K562 (cell line): ENCODE results near the gene WASF3. TPM values are rescaled to one million over a fixed set of nuclear protein-coding genes. Genes with fewer than 3 reads are reported as not detected.

Source experiments
- ATAC-seq: fragments of 200-7000 bp; cut with Tn5 transposase; 3 replicates; pipeline ENCODE4 v1.9.1; 2020; ENCODE audit warnings: moderate library complexity
- BruUV-seq: library from RNA; stranded (reverse); fragments of 400-500 nt; replicated peaks from 2 replicates; lab custom pipeline; 2021; lab: Mats Ljungman, UMichigan
- CTCF ChIA-PET: fragments of 300-600 bp; formaldehyde crosslinking; extraction: SDS; loops from one replicate; lab custom pipeline; 2021; ENCODE audit warnings: low intra/inter-chr PET ratio; lab: Yijun Ruan, JAX
- POLR2A ChIA-PET: fragments of 300-600, 350-650 bp; sonication (Branson Sonifier 250); formaldehyde crosslinking; extraction: SDS; loops from one replicate; lab custom pipeline; 2021; ENCODE audit warnings: antibody characterized with exemption, inconsistent platforms; lab: Yijun Ruan, JAX
- DNase-seq, 4 experiments: peaks; one replicate each; pipeline versions ENCODE4 v3.0.0 to v3.0.0-alpha.2; 2011 to 2018; ENCODE audit warnings: low spot score in 3 of 4, mixed read lengths in 3 of 4; ENCODE audit errors: extremely low read depth in 1 of 4
- FAIRE-seq: peaks from 2 replicates; lab custom pipeline; 2011; peaks lifted over from hg19 to GRCh38; lab: Jason Lieb, UNC
- H2AFZ ChIP-seq: 2 replicates; pipeline ENCODE4 v1.6.0; 2011; ENCODE audit warnings: low read depth, low read length, control low read depth, inconsistent platforms
- H3K27ac ChIP-seq: fragments of 200-600 bp; 3 replicates; pipeline ENCODE4 v1.8.0; 2011; ENCODE audit warnings: low read depth, mild to moderate bottlenecking, control low read depth, inconsistent platforms, low read length, moderate library complexity, mixed read lengths; ENCODE audit errors: extremely low read depth
- H3K27me3 ChIP-seq, 2 experiments: fragments of 300-600 bp in 1 of 2; 2 replicates in 1 of 2; 3 replicates in 1 of 2; pipeline versions ENCODE4 v1.6.0 to v1.8.0; 2011; ENCODE audit warnings: inconsistent platforms in 2 of 2, low read length in 2 of 2, mild to moderate bottlenecking in 1 of 2, mixed read lengths in 1 of 2, moderate library complexity in 1 of 2; ENCODE audit not compliant: control insufficient read depth in 2 of 2, insufficient read depth in 2 of 2
- H3K36me3 ChIP-seq: fragments of 300-600 bp; 3 replicates; pipeline ENCODE4 v1.8.0; 2011; ENCODE audit warnings: mild to moderate bottlenecking, low read length, inconsistent platforms; ENCODE audit not compliant: control insufficient read depth, insufficient read depth
- H3K4me1 ChIP-seq, 2 experiments: fragments of 200-600 bp in 1 of 2; replicated peaks in 1 of 2; 2 replicates in 1 of 2; 3 replicates in 1 of 2; pipeline versions ENCODE4 v1.5.1 to v1.8.0; 2011; ENCODE audit warnings: inconsistent platforms in 2 of 2, low read length in 2 of 2, mild to moderate bottlenecking in 1 of 2, mixed read lengths in 1 of 2, moderate library complexity in 1 of 2; ENCODE audit not compliant: control insufficient read depth in 2 of 2, insufficient read depth in 2 of 2
- H3K4me2 ChIP-seq: 2 replicates; pipeline ENCODE4 v1.6.1; 2011; ENCODE audit warnings: low read length, control low read depth, inconsistent platforms, mixed read lengths; ENCODE audit not compliant: insufficient read depth
- H3K4me3 ChIP-seq: fragments of 200-600 bp; sonication (generic), shearing (Covaris generic); 2 replicates; pipeline ENCODE4 v1.5.1; 2016; ENCODE audit warnings: control low read depth, inconsistent platforms
- H3K79me2 ChIP-seq: fragments of 200-600 bp; 3 replicates; pipeline ENCODE4 v1.8.0; 2011; ENCODE audit warnings: low read length, inconsistent platforms; ENCODE audit not compliant: control insufficient read depth, insufficient read depth
- H3K9ac ChIP-seq, 2 experiments: 2 replicates each; pipeline versions ENCODE4 v1.6.0 to v1.6.1; 2011; ENCODE audit warnings: low read depth in 2 of 2, low read length in 2 of 2, control low read depth in 1 of 2, inconsistent platforms in 1 of 2, mild to moderate bottlenecking in 1 of 2, mixed read lengths in 1 of 2; ENCODE audit not compliant: insufficient read depth in 1 of 2
- H3K9me1 ChIP-seq: one replicate; pipeline ENCODE4 v1.6.0; 2011; ENCODE audit warnings: inconsistent platforms, mild to moderate bottlenecking, low read length, moderate library complexity; ENCODE audit not compliant: control insufficient read depth, insufficient read depth
- H3K9me3 ChIP-seq: replicated peaks from 2 replicates; pipeline ENCODE4 v1.5.1; 2011; ENCODE audit warnings: low read depth, low read length, inconsistent platforms; ENCODE audit not compliant: control insufficient read depth, insufficient read depth
- H4K20me1 ChIP-seq: replicated peaks from 2 replicates; pipeline ENCODE4 v1.6.1; 2011; ENCODE audit warnings: low read length, inconsistent platforms, mixed read lengths; ENCODE audit not compliant: control insufficient read depth, insufficient read depth
- CREBBP ChIP-seq: IDR thresholded peaks from one replicate; pipeline ENCODE4 v1.6.1; 2012; ENCODE audit warnings: low read depth, mild to moderate bottlenecking, control low read depth, inconsistent platforms, low read length
- CREM ChIP-seq: IDR thresholded peaks from 2 replicates; pipeline ENCODE4 v1.6.1; 2014; ENCODE audit warnings: antibody characterized with exemption, low read depth
- CTBP1 ChIP-seq: fragments of 450-650 bp; IDR thresholded peaks from 2 replicates; pipeline ENCODE4 v1.6.1; 2016; ENCODE audit warnings: borderline replicate concordance
- DDX20 ChIP-seq: fragments of 450-650 bp; IDR thresholded peaks from 2 replicates; pipeline ENCODE4 v1.6.1; 2016; ENCODE audit warnings: missing genetic modification characterization, low read depth, mild to moderate bottlenecking, missing compliant biosample characterization, moderate library complexity
- EP300 ChIP-seq: IDR thresholded peaks from 2 replicates; pipeline ENCODE4 v1.6.1; 2012; ENCODE audit warnings: low read length, improper control_type of control experiment
- ETV5 ChIP-seq: sonication (generic); formaldehyde crosslinking; IDR thresholded peaks from 2 replicates; pipeline ENCODE4 v1.4.0; 2020; ENCODE audit warnings: low read depth, mild to moderate bottlenecking, missing genetic modification reagents
- MCM7 ChIP-seq, 2 experiments: fragments of 450-650 bp; IDR thresholded peaks; 2 replicates each; pipeline ENCODE4 v1.6.1; 2016 to 2018
- MNT ChIP-seq, 2 experiments: fragments of 450-650 bp; conservative IDR thresholded peaks; 2 replicates each; pipeline ENCODE4 v1.6.1; 2017; ENCODE audit warnings: mild to moderate bottlenecking in 2 of 2, moderate library complexity in 2 of 2
- NFYB ChIP-seq: IDR thresholded peaks from 2 replicates; pipeline ENCODE4 v1.6.1; 2011; ENCODE audit warnings: mild to moderate bottlenecking, moderate library complexity; ENCODE audit not compliant: insufficient read length; ENCODE audit errors: extremely low read depth
- NR4A1 ChIP-seq, 2 experiments: fragments of 250-450 bp in 1 of 2; fragments of 450-650 bp in 1 of 2; sonication (Bioruptor Pico) in 1 of 2; IDR thresholded peaks; 2 replicates each; pipeline versions ENCODE4 v1.4.0 to v1.6.1; 2016 to 2020; ENCODE audit warnings: mild to moderate bottlenecking in 2 of 2, missing compliant biosample characterization in 1 of 2, missing genetic modification characterization in 1 of 2, moderate library complexity in 1 of 2
- PPARD ChIP-seq: fragments of 250-450 bp; sonication (Bioruptor Pico); IDR thresholded peaks from 2 replicates; pipeline ENCODE4 v1.8.0; 2022; ENCODE audit warnings: inconsistent platforms, mild to moderate bottlenecking, moderate library complexity
- TFE3 ChIP-seq: fragments of 450-650 bp; formaldehyde crosslinking; IDR thresholded peaks from 2 replicates; pipeline ENCODE4 v1.4.0; 2020; ENCODE audit warnings: mild to moderate bottlenecking, mixed read lengths
- ZNF444 ChIP-seq: fragments of 250-450 bp; sonication (Bioruptor Pico); IDR thresholded peaks from 2 replicates; pipeline ENCODE4 v1.4.0; 2020; ENCODE audit warnings: mild to moderate bottlenecking, moderate library complexity
- ZNF778 ChIP-seq: fragments of 450-650 bp; formaldehyde crosslinking; IDR thresholded peaks from 2 replicates; pipeline ENCODE4 v1.4.0; 2020; ENCODE audit warnings: mild to moderate bottlenecking, moderate library complexity
- WGBS: fragments of 100-300 bp; shearing (Covaris generic); methylation state at CpG from one replicate; pipeline ENCODE4 v1.1.6; 2016; ENCODE audit warnings: low coverage, mixed read lengths; ENCODE audit not compliant: insufficient coverage; ENCODE audit errors: missing lambda C conversion rate; 5-methylcytosine and 5-hydroxymethylcytosine counted together
- in situ Hi-C: fragments of 300-500 bp; cut with MboI; formaldehyde crosslinking; loops from 4 replicates; pipeline ENCODE4 v1.15.0; 2018; ENCODE audit warnings: inconsistent platforms, mixed read lengths
- intact Hi-C: fragments of 100-400 bp; cut with micrococcal nuclease; formaldehyde crosslinking; loops from 2 replicates; pipeline ENCODE4 v1.14.2; 2022
- polyA plus RNA-seq, 8 experiments: library from polyadenylated mRNA; depleted of rRNA in 4 of 8; stranded (reverse) in 5 of 8; unstranded in 3 of 8; fragments of >200 nt; fragmentation: Nextera tagmentation in 2 of 8; fragmentation: Illumina TruSeq in 1 of 8; extraction: Ambion mirVana in 2 of 8; extraction: Trizol in 1 of 8; gene quantifications; 2 replicates each; pipeline versions ENCODE4 v1.2.1 to v1.2.3, GENCODE V29; 2011 to 2014; ENCODE audit warnings: inconsistent platforms in 1 of 8, missing spikeins in 1 of 8
- total RNA-seq, 7 experiments: library from RNA; depleted of rRNA in 6 of 7; stranded (reverse); fragments of >200 nt in 6 of 7; fragmentation: Illumina TruSeq in 2 of 7; extraction: Trizol in 2 of 7; gene quantifications; 2 replicates each; pipeline versions ENCODE4 v1.2.1 to v1.2.3, GENCODE V29; 2011 to 2021; ENCODE audit warnings: low replicate concordance in 1 of 7

WASF3 gene
- total and polyA plus RNA-seq, 9 of the 15 experiments (the other 6 are each of a cell fraction or from before 2014, with no cell fraction given), result 0.04 to 0.43 (median 0.11) TPM

GRCh38 chr13:26509491-26509890, 48.0 kb upstream of the WASF3 start:
- Histone ChIP-seq H3K4me2 (no peak overlapping the region), H4K20me1 (no peaks in the 10 kb centered on the region), H3K36me3 (no peaks in the 10 kb centered on the region), H2AFZ (no peak overlapping the region), H3K9ac (no peak overlapping the region), H3K79me2 (no peaks in the 10 kb centered on the region), H3K27ac (no peak overlapping the region), H3K27me3 (no peaks in the 10 kb centered on the region; a peak in 1 of 5 replicates), H3K9me3 (no peaks in the 10 kb centered on the region), H3K4me3 (no peak overlapping the region), H3K4me1 (no peaks in the 10 kb centered on the region), H3K9me1 (no peaks in the 10 kb centered on the region)
- ATAC-seq (no peak), FAIRE-seq (no peak), DNase-seq (no peak)
- intact Hi-C loops, result no loop called here
- 0% methylated on average over 10 of the region's 10 CpGs for WGBS
- BruUV-seq, result no TSS peak
- CTCF ChIA-PET, result no interaction called here
- POLR2A ChIA-PET, result no interaction called here
- no peak for TF ChIP-seq MCM7 (IDR thresholded peaks at IDR 0.05)
- no peak for TF ChIP-seq NR4A1 (CRISPR knock-in tag; IDR thresholded peaks at IDR 0.05)
- TF ChIP-seq NR4A1 (tag; IDR thresholded peaks at IDR 0.05), result no peak
- TF ChIP-seq PPARD, result no peak
- TF ChIP-seq CTBP1, result no peak
- TF ChIP-seq CREBBP, result no peak
- no peak for TF ChIP-seq DDX20
- TF ChIP-seq NFYB, result no peak
- no peak for TF ChIP-seq TFE3 (CRISPR knock-in tag)
- no peak for TF ChIP-seq ETV5
- no peak for TF ChIP-seq ZNF778 (CRISPR knock-in tag)
- no peak for TF ChIP-seq ZNF444
- TF ChIP-seq CREM, result no peak
- no peak for TF ChIP-seq EP300
- no peak for TF ChIP-seq MNT (conservative IDR thresholded peaks at IDR 0.05)
- in situ Hi-C loops, result no loop called here
